Smooth muscle cell (in vitro differentiated cells): Measurements from ENCODE around the gene DRAXIN. TPM values are rescaled to one million over a fixed set of nuclear protein-coding genes. Genes with fewer than 3 reads are reported as not detected.

Experiments used
- DNase-seq: peaks from one replicate; lab custom pipeline; 2025; ENCODE audit not compliant: unreplicated experiment; lab: John Stamatoyannopoulos, UW
- H2AFZ ChIP-seq: fragments of 200-600 bp; sonication (generic); 2 replicates; pipeline ENCODE4 v1.6.0; 2016; ENCODE audit warnings: antibody characterized with exemption, low read depth, mild to moderate bottlenecking
- H3F3A ChIP-seq: fragments of 200-600 bp; sonication (generic); 2 replicates; pipeline ENCODE4 v1.6.0; 2017; ENCODE audit warnings: antibody characterized with exemption, low read depth
- H3K27ac ChIP-seq: fragments of 200-600 bp; sonication (generic); 2 replicates; pipeline ENCODE4 v1.5.1; 2016; ENCODE audit warnings: low read depth, mild to moderate bottlenecking
- H3K27me3 ChIP-seq: fragments of 200-600 bp; sonication (generic); 2 replicates; pipeline ENCODE4 v1.6.1; 2016; ENCODE audit warnings: low read depth, mild to moderate bottlenecking
- H3K36me3 ChIP-seq: fragments of 200-600 bp; sonication (generic); 2 replicates; pipeline ENCODE4 v1.5.1; 2016; ENCODE audit warnings: low read depth
- H3K4me1 ChIP-seq: fragments of 200-600 bp; sonication (generic); 2 replicates; pipeline ENCODE4 v1.5.1; 2016; ENCODE audit warnings: low read depth
- H3K4me2 ChIP-seq: fragments of 200-600 bp; sonication (generic); 2 replicates; pipeline ENCODE4 v1.6.0; 2016; ENCODE audit warnings: mild to moderate bottlenecking
- H3K4me3 ChIP-seq: fragments of 200-600 bp; sonication (generic); 2 replicates; pipeline ENCODE4 v1.5.1; 2016; ENCODE audit warnings: mild to moderate bottlenecking
- H3K79me2 ChIP-seq: fragments of 200-600 bp; sonication (generic); 2 replicates; pipeline ENCODE4 v1.6.0; 2016; ENCODE audit warnings: low read depth, mild to moderate bottlenecking
- H3K9ac ChIP-seq: fragments of 200-600 bp; sonication (generic); 2 replicates; pipeline ENCODE4 v1.6.0; 2016; ENCODE audit warnings: low read depth
- H3K9me3 ChIP-seq: fragments of 200-600 bp; sonication (generic); replicated peaks from 2 replicates; pipeline ENCODE4 v1.5.1; 2016; ENCODE audit warnings: low read depth
- H4K20me1 ChIP-seq: fragments of 200-600 bp; sonication (generic); 2 replicates; pipeline ENCODE4 v1.6.0; 2016; ENCODE audit warnings: low read depth
- CTCF ChIP-seq: fragments of 200-600 bp; sonication (generic); IDR thresholded peaks from 2 replicates; pipeline ENCODE4 v1.5.1; 2017; ENCODE audit warnings: borderline replicate concordance, mild to moderate bottlenecking, antibody characterized with exemption; ENCODE audit not compliant: insufficient read depth, poor library complexity, severe bottlenecking
- WGBS: methylation state at CpG from one replicate; pipeline ENCODE4 v1.1.7; 2016; ENCODE audit warnings: low lambda C conversion rate; 5-methylcytosine and 5-hydroxymethylcytosine counted together
- polyA plus RNA-seq: library from polyadenylated mRNA; unstranded; fragments of >200 nt; fragmentation: Nextera tagmentation; extraction: Ambion mirVana; gene quantifications from 2 replicates; pipeline ENCODE4 v1.2.1, GENCODE V29; 2016
- total RNA-seq: library from RNA; depleted of rRNA; stranded (reverse); fragments of >200 nt; gene quantifications from 2 replicates; pipeline ENCODE4 v1.2.3, GENCODE V29; 2014

Gene DRAXIN
- total and polyA plus RNA-seq, 2 experiments from 2014 or later: 0.09 to 0.15 TPM

- 96% methylated on average over 5 of the region's 5 CpGs for WGBS
- no peaks in the 10 kb centered on the region for H3K79me2 ChIP-seq
- TF ChIP-seq CTCF: no peak
- H3K27ac ChIP-seq: no peak overlapping the region
- H3K4me2 ChIP-seq: no peak overlapping the region
- H3K4me3 ChIP-seq: no peak overlapping the region
- no peaks in the 10 kb centered on the region for H4K20me1 ChIP-seq
- no peak overlapping the region for H2AFZ ChIP-seq
- H3K9me3 ChIP-seq: no peaks in the 10 kb centered on the region
- no peaks in the 10 kb centered on the region for H3K36me3 ChIP-seq
- DNase-seq: no peak
- H3K4me1 ChIP-seq: no peaks in the 10 kb centered on the region
- H3F3A ChIP-seq: no peaks in the 10 kb centered on the region
- H3K27me3 ChIP-seq: no peaks in the 10 kb centered on the region
- no peak overlapping the region for H3K9ac ChIP-seq
These were observed 20.0 kb downstream of the DRAXIN start for GRCh38 chr1:11711490-11711889.

GRCh38 chr1:11712285-11712684 lies 20.8 kb downstream of the DRAXIN start:
- no peaks in the 10 kb centered on the region for H3F3A ChIP-seq
- no peak overlapping the region for H2AFZ ChIP-seq
- no peaks in the 10 kb centered on the region for H3K27me3 ChIP-seq
- no peak for DNase-seq
- H3K9me3 ChIP-seq: no peaks in the 10 kb centered on the region
- H3K4me3 ChIP-seq: no peak overlapping the region
- no peak overlapping the region for H3K9ac ChIP-seq
- H3K4me2 ChIP-seq: no peak overlapping the region
- H3K79me2 ChIP-seq: no peaks in the 10 kb centered on the region
- no peak for TF ChIP-seq CTCF
- no peaks in the 10 kb centered on the region for H4K20me1 ChIP-seq
- 94% methylated on average over 8 of the region's 8 CpGs for WGBS
- no peaks in the 10 kb centered on the region for H3K36me3 ChIP-seq
- H3K4me1 ChIP-seq: no peaks in the 10 kb centered on the region
- no peak overlapping the region for H3K27ac ChIP-seq

GRCh38 chr1:11713095-11713494 lies 21.6 kb downstream of the DRAXIN start:
- Histone ChIP-seq H3F3A (no peaks in the 10 kb centered on the region), H3K36me3 (no peaks in the 10 kb centered on the region), H3K4me1 (no peaks in the 10 kb centered on the region), H3K4me2 (no peak overlapping the region), H3K4me3 (no peak overlapping the region), H3K27me3 (no peaks in the 10 kb centered on the region), H3K27ac (no peak overlapping the region), H3K79me2 (no peaks in the 10 kb centered on the region), H2AFZ (no peak overlapping the region), H3K9ac (no peak overlapping the region), H3K9me3 (no peaks in the 10 kb centered on the region), H4K20me1 (no peaks in the 10 kb centered on the region)
- TF ChIP-seq CTCF: no peak
- WGBS: 95% methylated on average over 11 of the region's 11 CpGs
- no peak for DNase-seq

GRCh38 chr1:11714831-11715575 lies 23.5 kb downstream of the DRAXIN start:
- Histone ChIP-seq H3K27ac (no peak overlapping the region), H3K36me3 (no peaks in the 10 kb centered on the region), H4K20me1 (no peaks in the 10 kb centered on the region), H3K4me2 (no peak overlapping the region), H3F3A (no peaks in the 10 kb centered on the region), H3K9me3 (no peaks in the 10 kb centered on the region), H3K4me3 (no peak overlapping the region), H3K27me3 (no peaks in the 10 kb centered on the region), H3K4me1 (no peaks in the 10 kb centered on the region), H3K9ac (no peak overlapping the region), H3K79me2 (no peaks in the 10 kb centered on the region), H2AFZ (no peak overlapping the region)
- TF ChIP-seq CTCF: no peak
- WGBS: 89% methylated on average over 24 of the region's 24 CpGs
- no peak for DNase-seq
